Erythroblast (primary cell): Measurements from ENCODE around the gene AP4M1.

Source experiments
- GATA1 ChIP-seq: IDR thresholded peaks from 2 replicates; pipeline ENCODE4 v1.6.1; 2011; ENCODE audit warnings: low read depth, mild to moderate bottlenecking, control low read depth, low read length, moderate library complexity
- POLR2A ChIP-seq: IDR thresholded peaks from 2 replicates; pipeline ENCODE4 v1.6.1; 2011; ENCODE audit warnings: mild to moderate bottlenecking, low read length

- no peak for TF ChIP-seq POLR2A
- TF ChIP-seq GATA1: no peak
Observed at GRCh38 chr7:100115026-100115425, 13.6 kb downstream of the AP4M1 start.
